NCI-H2029 treated with DMSO at 0.1 percent for 48 hours (cell line): ENCODE measurements around the gene APOA5.
"Not testable (repeated sequence)": the region's sequence is repeated elsewhere in the genome, so short reads cannot be mapped to it uniquely, and the experiment has no call there.

ENCODE experiments used
- DNase-seq: peaks from one replicate; lab custom pipeline; 2025; lab: John Stamatoyannopoulos, UW

The APOA5 gene

GRCh38 chr11:116828632-116829524, 37.2 kb upstream of the APOA5 start:
- DNase-seq, result no peak

GRCh38 chr11:116827461-116827860, 35.8 kb upstream of the APOA5 start:
- no peak for DNase-seq

GRCh38 chr11:116826751-116827431, 35.2 kb upstream of the APOA5 start:
- no peak for DNase-seq

GRCh38 chr11:116825854-116826750, 34.4 kb upstream of the APOA5 start:
- DNase-seq, result no peak

GRCh38 chr11:116825434-116825833, 33.8 kb upstream of the APOA5 start:
- DNase-seq, result no peak

- no peak for DNase-seq
These were observed 31.6 kb upstream of the APOA5 start, which contains the start of gene APOA4 for GRCh38 chr11:116823031-116823843. Gene APOA4, minus strand, starts transcription at chr11:116823304. Its CDS starts 113 bp downstream, at chr11:116823191.

GRCh38 chr11:116822575-116822974, 30.9 kb upstream of the APOA5 start:
- DNase-seq, result no peak

- no peak for DNase-seq
These were observed 29.6 kb upstream of the APOA5 start for GRCh38 chr11:116821050-116821918.

GRCh38 chr11:116819049-116819448, 27.4 kb upstream of the APOA5 start:
- no peak for DNase-seq

GRCh38 chr11:116814502-116814901, 22.8 kb upstream of the APOA5 start:
- DNase-seq, result no peak

- DNase-seq, result no peak
These were observed 22.2 kb upstream of the APOA5 start for GRCh38 chr11:116813781-116814471.

GRCh38 chr11:116813170-116813569, 21.5 kb upstream of the APOA5 start:
- no peak for DNase-seq

- no peak for DNase-seq
These were observed 20.4 kb upstream of the APOA5 start for GRCh38 chr11:116812109-116812508.

- no peak for DNase-seq
These were observed 19.5 kb upstream of the APOA5 start for GRCh38 chr11:116811194-116811593.

GRCh38 chr11:116808262-116809175, 16.8 kb upstream of the APOA5 start:
- no peak for DNase-seq

GRCh38 chr11:116807601-116808261, 16.1 kb upstream of the APOA5 start:
- no peak for DNase-seq

GRCh38 chr11:116804001-116804400, 12.3 kb upstream of the APOA5 start:
- DNase-seq, result no peak

GRCh38 chr11:116801662-116802061, 10.0 kb upstream of the APOA5 start:
- not testable (repeated sequence) for DNase-seq
